KG1 (cell line): ENCODE data around the gene SETD1B.

Source experiments
- DNase-seq: peaks from one replicate; lab custom pipeline; 2025; lab: John Stamatoyannopoulos, UW

Gene SETD1B

GRCh38 chr12:121795034-121795968 is 8.5 kb upstream of the SETD1B start:
- DNase-seq: peak; percentile 59

- no peak for DNase-seq
Measured at GRCh38 chr12:121796855-121797751, 6.7 kb upstream of the SETD1B start.

DNA sequence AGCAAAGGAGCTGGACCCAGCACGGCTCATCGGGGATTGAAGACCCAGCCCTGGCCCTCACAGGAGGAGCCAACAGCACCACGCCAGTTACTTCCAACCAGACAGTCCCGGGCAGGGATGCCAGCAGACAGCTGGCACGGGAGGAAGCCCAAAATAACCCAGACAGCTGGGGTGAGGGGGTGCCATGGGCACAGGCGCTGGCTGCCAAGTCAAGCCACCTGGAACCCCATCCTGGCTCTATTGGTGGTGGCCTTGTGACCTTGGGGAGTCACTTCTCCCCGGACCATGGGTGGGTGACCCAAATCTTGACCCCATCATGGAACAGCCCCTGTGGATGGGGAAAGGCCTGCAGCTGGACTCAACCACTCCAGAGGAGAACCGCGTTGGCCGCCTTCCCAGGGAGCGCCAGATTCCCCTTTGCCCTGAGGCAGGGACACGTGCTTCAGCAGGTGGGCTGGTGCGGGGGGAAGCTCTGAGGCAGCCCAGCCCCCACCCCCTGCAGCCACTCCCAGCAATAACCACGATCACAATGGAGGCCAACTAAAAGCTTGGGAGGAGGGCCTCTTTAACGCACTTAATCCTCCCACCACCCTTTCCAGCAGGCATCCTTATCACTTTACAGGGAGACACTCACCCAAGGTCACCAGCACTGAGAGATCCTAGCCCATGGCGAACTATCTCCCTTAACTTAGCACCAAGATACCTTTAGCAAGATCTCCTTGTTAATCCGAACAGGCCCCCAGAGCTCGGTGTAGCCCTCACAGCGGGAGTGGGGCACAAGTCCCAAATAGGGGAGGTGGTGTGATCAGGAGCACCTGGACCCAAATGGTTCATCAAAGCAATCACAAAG is 5.6 kb upstream of the SETD1B start:
- DNase-seq: no peak

DNA sequence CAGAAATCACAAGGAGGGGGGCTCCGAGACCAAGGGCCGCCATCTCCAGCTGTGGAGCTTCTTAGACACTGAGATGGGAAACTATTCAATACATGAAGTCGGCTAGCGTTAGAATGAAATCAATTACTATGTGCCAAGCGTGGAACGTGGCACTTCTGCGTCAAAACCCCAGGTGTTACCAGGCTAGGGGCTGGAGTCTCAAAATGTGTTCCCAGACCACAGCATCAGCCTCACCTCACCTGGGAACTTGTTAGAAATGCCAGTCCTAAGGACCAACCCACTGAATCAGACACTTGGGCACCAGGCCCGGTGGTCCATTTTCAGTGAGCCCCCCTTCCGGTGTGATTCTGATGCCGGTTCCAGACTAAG is 5.0 kb upstream of the SETD1B start:
- no peak for DNase-seq

DNA sequence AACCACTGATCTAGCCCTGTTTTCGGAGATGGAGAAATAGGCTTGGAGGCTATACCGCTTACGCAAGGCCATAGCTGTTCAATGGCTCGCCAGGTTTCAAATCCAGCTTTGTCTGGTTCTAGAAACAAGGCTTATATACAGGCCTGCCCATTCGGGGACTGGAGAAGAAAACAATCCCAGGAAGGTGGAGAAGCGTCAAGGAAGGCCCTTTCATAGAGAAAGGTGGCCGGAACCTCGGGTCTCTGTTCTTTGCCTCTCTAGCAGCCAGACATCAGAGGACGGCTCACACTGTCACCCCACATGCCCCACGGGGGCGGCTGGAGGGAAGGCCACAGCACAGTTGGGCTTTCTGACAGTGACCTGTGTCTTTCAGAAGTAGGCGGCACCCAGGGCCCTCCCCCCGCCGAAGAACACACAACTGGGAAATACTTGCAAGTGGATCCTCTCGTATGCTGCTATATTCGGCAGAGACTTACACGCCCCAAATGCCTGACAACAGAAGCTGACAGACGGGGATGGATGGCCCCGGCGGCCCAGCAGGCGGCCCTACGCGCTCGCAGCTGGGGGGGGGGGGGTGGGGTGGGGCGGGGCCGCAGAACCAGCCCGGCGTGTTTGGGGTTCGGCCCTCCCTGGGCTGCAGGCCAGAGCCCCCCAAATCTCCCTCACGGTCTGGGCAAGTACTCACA is 4.5 kb upstream of the SETD1B start:
- no peak for DNase-seq

- DNase-seq: peak; percentile 26
Measured at GRCh38 chr12:121799842-121800693, 3.7 kb upstream of the SETD1B start.

DNA sequence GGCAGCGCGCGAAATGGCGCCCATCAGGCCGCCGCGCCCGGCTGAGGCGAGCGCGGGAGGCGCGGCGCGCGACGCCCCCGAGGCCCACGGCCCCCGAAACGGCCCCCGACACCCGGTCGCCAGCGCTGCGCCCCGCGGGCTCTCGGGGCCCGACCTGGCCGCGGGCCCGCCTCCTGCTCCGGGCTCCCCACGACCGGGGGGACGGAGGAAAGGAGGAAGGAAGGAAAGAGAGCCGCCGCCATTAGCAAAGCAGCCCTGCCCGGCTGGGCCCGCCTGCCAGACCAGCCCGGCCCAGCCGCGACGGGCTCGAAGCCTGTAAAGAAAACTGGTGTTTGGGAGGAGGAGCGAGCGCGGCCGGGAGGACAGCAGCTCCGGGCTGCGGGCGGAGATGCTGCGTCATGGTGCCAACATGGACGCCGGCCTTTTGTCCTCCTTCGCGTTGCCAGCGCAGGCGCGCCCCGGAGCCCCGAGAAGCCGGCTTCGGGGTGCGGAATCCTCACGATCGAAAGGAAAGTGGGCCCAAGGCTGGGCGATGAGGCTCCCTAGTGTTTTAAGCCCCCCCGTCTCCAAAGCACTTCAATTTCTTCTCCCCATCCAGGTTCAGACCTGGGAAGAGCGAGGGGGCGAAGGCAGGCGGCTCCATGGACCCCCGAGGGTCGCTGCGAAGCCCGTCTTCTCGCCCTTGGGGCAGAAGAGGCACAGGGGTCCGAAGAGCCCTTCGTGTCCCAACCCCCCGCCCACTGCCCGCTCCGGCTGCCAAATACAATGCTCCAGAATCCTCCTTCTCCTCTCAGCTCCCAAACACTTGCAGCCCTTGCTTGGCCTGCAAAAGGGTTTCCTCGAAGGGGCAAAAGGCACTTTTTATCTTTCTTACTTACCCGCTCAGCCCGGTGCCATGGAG is 2.9 kb upstream of the SETD1B start:
- no peak for DNase-seq

GRCh38 chr12:121801595-121802484 is 2.0 kb upstream of the SETD1B start:
- peak; percentile 49 for DNase-seq

DNA sequence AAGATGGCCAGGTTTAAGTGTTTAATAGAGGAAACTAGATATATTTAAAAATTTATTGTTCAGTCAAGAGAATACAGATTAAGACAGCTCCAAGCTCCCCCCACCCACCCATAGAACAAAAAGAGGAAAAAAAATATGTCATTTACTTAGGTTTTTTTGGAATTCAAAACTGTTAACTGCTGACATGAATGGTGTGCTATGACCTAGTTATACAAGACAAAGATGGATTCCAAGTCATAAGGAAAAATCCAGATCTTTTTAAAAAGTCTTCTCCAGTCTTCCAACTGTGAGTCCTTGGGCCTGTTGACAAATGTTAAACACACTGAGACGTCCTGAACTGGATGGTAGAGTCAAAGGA is 1.3 kb upstream of the SETD1B start:
- no peak for DNase-seq

DNA sequence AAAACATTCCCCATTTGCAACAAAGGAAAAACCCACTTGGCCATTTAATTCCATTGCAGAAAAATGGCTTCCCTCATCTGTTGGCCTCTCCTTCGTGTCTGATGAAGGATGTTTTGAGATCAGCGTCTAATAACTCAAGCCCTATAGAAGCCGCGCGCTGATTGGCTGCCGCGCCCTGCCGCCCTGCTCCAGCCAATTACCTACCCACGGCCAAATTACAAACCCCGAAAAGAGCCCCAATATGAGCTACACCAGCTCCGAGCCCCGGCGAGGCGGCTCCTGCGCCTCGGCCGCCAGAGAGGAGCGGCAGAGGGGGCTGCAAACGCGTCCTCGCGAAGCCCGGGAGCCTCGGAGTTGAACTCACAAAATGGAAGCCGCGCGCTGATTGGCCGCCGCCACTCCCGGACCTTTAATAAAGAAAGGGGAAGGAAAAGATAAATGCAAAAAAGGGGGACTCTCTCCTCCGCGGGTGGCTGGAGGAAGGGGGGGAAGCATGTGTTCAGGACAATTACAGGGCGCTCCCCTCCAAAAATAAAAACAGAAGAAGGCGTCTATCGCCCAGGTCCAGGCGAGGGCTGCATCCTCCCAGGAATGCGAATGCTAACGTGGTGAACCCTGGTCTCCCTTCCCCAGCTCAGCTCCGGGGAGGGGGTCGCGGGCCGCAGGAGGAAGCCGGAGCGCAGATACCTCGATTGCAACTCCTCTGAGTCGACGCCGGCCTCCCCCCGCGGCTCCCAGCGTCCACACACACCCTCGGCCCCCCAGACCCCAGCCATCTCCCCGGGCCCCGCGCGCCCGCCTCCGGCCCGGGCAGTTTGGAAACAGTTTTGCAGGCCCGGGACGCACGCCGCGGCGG is 738 bp upstream of the SETD1B start:
- peak; percentile 99 for DNase-seq

- peak; percentile 24 for DNase-seq
Measured at GRCh38 chr12:121804417-121805111, 755 bp downstream of the SETD1B start.

DNA sequence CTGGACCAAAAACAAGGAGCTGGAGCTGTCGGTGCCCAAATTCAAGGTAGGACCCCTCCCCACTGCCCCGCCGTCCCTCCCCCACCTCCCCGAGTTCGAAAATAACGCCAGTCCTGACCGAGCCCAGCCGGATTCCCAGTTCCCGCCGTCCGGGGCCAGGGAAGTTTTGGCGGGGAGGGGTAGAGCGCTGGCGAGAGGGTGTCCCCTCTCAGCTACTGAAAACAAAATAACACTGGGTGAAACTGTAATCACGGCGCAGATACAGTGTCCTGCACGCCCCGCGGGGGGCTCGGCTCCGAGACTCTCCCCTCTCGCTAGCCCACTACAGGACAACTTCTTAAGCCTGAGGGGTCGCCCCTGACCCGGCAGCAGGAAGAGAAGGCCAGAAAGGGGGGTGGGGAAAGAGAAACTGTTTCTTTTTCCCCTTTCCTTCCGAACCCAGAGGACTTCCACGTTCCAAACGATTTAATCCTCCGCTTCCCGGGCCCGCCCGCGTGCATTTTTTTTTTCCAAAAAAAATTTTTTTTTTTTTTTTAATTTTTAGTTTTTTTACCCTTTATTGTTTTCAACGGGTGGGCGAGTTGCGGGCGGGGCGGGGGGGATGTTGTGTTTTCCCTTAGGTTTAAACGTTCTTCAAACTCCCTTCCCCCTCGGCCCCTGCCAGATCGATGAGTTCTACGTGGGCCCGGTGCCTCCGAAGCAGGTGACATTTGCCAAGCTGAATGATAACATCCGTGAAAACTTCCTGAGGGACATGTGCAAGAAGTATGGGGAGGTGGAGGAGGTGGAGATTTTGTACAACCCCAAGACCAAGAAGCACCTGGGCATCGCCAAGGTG is 1.6 kb downstream of the SETD1B start:
- no peak for DNase-seq

- DNase-seq: no peak
Measured at GRCh38 chr12:121806009-121806545, 2.3 kb downstream of the SETD1B start.

- no peak for DNase-seq
Measured at GRCh38 chr12:121806546-121807423, 3.0 kb downstream of the SETD1B start.
